Spleen (tissue), 11 donors: ENCODE data around the gene SENP3. TPM values are rescaled to one million over a fixed set of nuclear protein-coding genes. Genes with fewer than 3 reads are reported as not detected.

Experiments
- DNase-seq: peaks from one replicate; pipeline ENCODE4 v3.0.0-alpha.2; 2020
- H3K27ac ChIP-seq, 8 donors: fragments of 200-600 bp; sonication (generic) in 7 of 8; 1 replicate in 4 of 8; 2 replicates in 4 of 8; pipeline versions ENCODE4 v1.5.0 to v1.8.0; 2016 to 2021; ENCODE audit warnings: inconsistent platforms in 4 of 8, mild to moderate bottlenecking in 4 of 8, moderate library complexity in 1 of 8
- H3K27me3 ChIP-seq, 7 donors: fragments of 200-600 bp; sonication (generic) in 6 of 7; replicated peaks in 1 of 7; 1 replicate in 4 of 7; 2 replicates in 3 of 7; pipeline versions ENCODE4 v1.5.0 to v1.8.0; 2016 to 2021; ENCODE audit warnings: inconsistent platforms in 3 of 7, mild to moderate bottlenecking in 1 of 7
- H3K36me3 ChIP-seq, 6 donors: fragments of 200-600 bp; sonication (generic) in 5 of 6; 1 replicate in 4 of 6; 2 replicates in 2 of 6; pipeline versions ENCODE4 v1.5.0 to v1.8.0; 2016 to 2021; ENCODE audit warnings: inconsistent platforms in 2 of 6
- H3K4me1 ChIP-seq, 6 donors: fragments of 200-600 bp; sonication (generic) in 5 of 6; 1 replicate in 3 of 6; 2 replicates in 3 of 6; pipeline versions ENCODE4 v1.5.0 to v1.8.0; 2016 to 2021; ENCODE audit warnings: inconsistent platforms in 3 of 6
- H3K4me3 ChIP-seq, 8 donors: fragments of 200-600 bp; sonication (generic) in 7 of 8; 1 replicate in 4 of 8; 2 replicates in 4 of 8; pipeline versions ENCODE4 v1.5.0 to v1.8.0; 2016 to 2021; ENCODE audit warnings: inconsistent platforms in 4 of 8, mild to moderate bottlenecking in 4 of 8, moderate library complexity in 2 of 8
- H3K9me3 ChIP-seq, 8 donors: fragments of 200-600 bp; sonication (generic) in 7 of 8; 1 replicate in 4 of 8; 2 replicates in 4 of 8; pipeline versions ENCODE4 v1.5.0 to v1.8.0; 2016 to 2021; ENCODE audit warnings: inconsistent platforms in 4 of 8
- CTCF ChIP-seq, 11 experiments: fragments of 200-600 bp in 7 of 11; fragments of 450-650 bp in 4 of 11; sonication (generic) in 4 of 11; IDR thresholded peaks in 8 of 11; conservative IDR thresholded peaks in 3 of 11; 1 replicate in 7 of 11; 2 replicates in 4 of 11; pipeline versions ENCODE4 v1.4.0 to v1.8.0; 2016 to 2021; ENCODE audit warnings: antibody characterized with exemption in 11 of 11, inconsistent platforms in 4 of 11, mild to moderate bottlenecking in 1 of 11
- POLR2A ChIP-seq, 3 donors: fragments of 450-650 bp; IDR thresholded peaks; one replicate each; pipeline ENCODE4 v1.5.1; 2017; ENCODE audit warnings: antibody characterized with exemption in 3 of 3, mild to moderate bottlenecking in 1 of 3
- POLR2AphosphoS5 ChIP-seq, 3 donors: sonication (generic); formaldehyde crosslinking; IDR thresholded peaks; one replicate each; pipeline ENCODE4 v1.5.1; 2017; ENCODE audit warnings: antibody characterized with exemption in 3 of 3
- WGBS, 5 donors: extraction: QIAGEN DNeasy Blood & Tissue Kit in 3 of 5; methylation state at CpG; one replicate each; pipeline versions ENCODE4 v1.1.5 to v1.1.7; 2013 to 2018; 5-methylcytosine and 5-hydroxymethylcytosine counted together
- intact Hi-C: fragments of 100-400 bp; cut with DNase I; formaldehyde crosslinking; loops from one replicate; pipeline ENCODE4 v1.15.0; 2023; ENCODE audit warnings: low total_unique reads
- polyA plus RNA-seq, 3 donors: library from polyadenylated mRNA; stranded (reverse); fragments of 200-250 nt; gene quantifications; one replicate each; pipeline ENCODE4 v1.2.1, GENCODE V29; 2013
- total RNA-seq, 7 donors: library from RNA; depleted of rRNA in 3 of 7; stranded (reverse); fragments of >200 nt in 3 of 7; fragmentation: NEBNext Ultra II Directional in 4 of 7; extraction: Animal tissue kit (Norgen Biotek cat#: 25700) in 4 of 7; gene quantifications; one replicate each; pipeline versions ENCODE4 v1.1.0 to v1.2.1, GENCODE V29; 2016 to 2021
- donor health status: healthy with polysubstance abuse.
- donor health status: DM: no; HTN: no; CAD: no; lungs with moderate emphysema.
- donor health status: DM: no; HTN: no; CAD: no.
- donor health status: Bipolar disorder and iron deficiency.
- donor health status: healthy.
- donor health status: DM: no; HTN: no; CAD: no.
- donor health status: DM: yes; HTN: yes; CAD: no.

SENP3 gene
- total and polyA plus RNA-seq, 10 donors, result 36.3 to 71.7 (median 43.1) TPM

- DNase-seq, result peak; percentile 88
- Histone ChIP-seq H3K4me3 (peak within 1 kb of the TSS; percentile 13 to 96 (median 55)), H3K4me1 (peaks cover 38 to 95% (median 67%) of the 10 kb centered on the region in 6 donors), H3K9me3 (no peaks in the 10 kb centered on the region), H3K27me3 (no peaks in the 10 kb centered on the region), H3K27ac (peak within 1 kb of the TSS; percentile 81 to 98 (median 94)), H3K36me3 (peaks cover 0 to 31% (median 6%) of the 10 kb centered on the region in 6 donors)
- WGBS, 5 donors, result 12 to 24% (median 16%) methylated on average over 16 of the region's 16 CpGs
- TF ChIP-seq POLR2AphosphoS5 (IDR thresholded peaks at IDR 0.05) (peak in 1 of 3 donors; percentile 19), CTCF (IDR thresholded peaks at IDR 0.05 in 8 of 11, conservative IDR thresholded peaks at IDR 0.05 in 3 of 11) (no peak)
- intact Hi-C loops, result no loop called here
These were observed 3.0 kb upstream of the SENP3 start, which contains the start of gene TNFSF13 for GRCh38 chr17:7558544-7559319. Gene TNFSF13 (plus strand): TSS chr17:7558750. CDS start chr17:7559040, 290 bp downstream.

- intact Hi-C loops, result loop anchor here (5.0 kb wide), 2 partner anchors 42 to 122 kb away; partner anchors contain the start of genes FGF11 and TMEM102
- TF ChIP-seq POLR2AphosphoS5 (IDR thresholded peaks at IDR 0.05) (no peak), CTCF (IDR thresholded peaks at IDR 0.05 in 8 of 11, conservative IDR thresholded peaks at IDR 0.05 in 3 of 11) (no peak), POLR2A (IDR thresholded peaks at IDR 0.05) (no peak)
- H3K4me1 ChIP-seq, result peaks cover 43 to 96% (median 70%) of the 10 kb centered on the region in 6 donors
These were observed 2.2 kb upstream of the SENP3 start for GRCh38 chr17:7559320-7560171.

GRCh38 chr17:7560172-7561027 lies 1.3 kb upstream of the SENP3 start:
- Histone ChIP-seq H3K4me3 (peak overlapping the region in 7 of 8 donors; percentile 75 to 98 (median 96)), H3K27ac (peak overlapping the region; percentile 86 to 98 (median 94)), H3K36me3 (peaks cover 2 to 44% (median 22%) of the 10 kb centered on the region in 6 donors), H3K27me3 (no peaks in the 10 kb centered on the region), H3K9me3 (no peaks in the 10 kb centered on the region), H3K4me1 (peaks cover 43 to 95% (median 70%) of the 10 kb centered on the region in 6 donors)
- DNase-seq, result no peak
- WGBS, 5 donors, result 33 to 49% (median 37%) methylated on average over 22 of the region's 22 CpGs
- intact Hi-C loops, result loop anchor here (5.0 kb wide), 2 partner anchors 43 to 123 kb away; partner anchors contain the start of genes FGF11 and TMEM102
- TF ChIP-seq POLR2AphosphoS5 (IDR thresholded peaks at IDR 0.05) (peak in 1 of 3 donors; percentile 38), POLR2A (IDR thresholded peaks at IDR 0.05) (no peak), CTCF (IDR thresholded peaks at IDR 0.05 in 8 of 11, conservative IDR thresholded peaks at IDR 0.05 in 3 of 11) (peak in 9 of 11 experiments; percentile 44 to 71 (median 56))

More at GRCh38 chr17:7559320-7560171, 2.2 kb upstream of the SENP3 start:
- Histone ChIP-seq H3K27ac (peak overlapping the region; percentile 81 to 98 (median 94)), H3K27me3 (no peaks in the 10 kb centered on the region), H3K36me3 (peaks cover 0 to 35% (median 13%) of the 10 kb centered on the region in 6 donors), H3K9me3 (no peaks in the 10 kb centered on the region), H3K4me3 (peak overlapping the region in 7 of 8 donors; percentile 20 to 96 (median 75))
- no peak for DNase-seq
- 40 to 65% (median 51%) methylated on average over 18 of the region's 18 CpGs for WGBS, 5 donors
